NB4 (cell line): ENCODE measurements around the gene GLRA3.
"Not testable (repeated sequence)": the region's sequence is repeated elsewhere in the genome, so short reads cannot be mapped to it uniquely, and the experiment has no call there.

Source experiments
- MAX ChIP-seq: IDR thresholded peaks from 2 replicates; pipeline ENCODE4 v1.6.1; 2011; ENCODE audit warnings: low read depth, low read length
- MYC ChIP-seq: IDR thresholded peaks from 2 replicates; pipeline ENCODE4 v1.6.1; 2011; ENCODE audit warnings: low read depth, low read length
- POLR2A ChIP-seq: IDR thresholded peaks from 2 replicates; pipeline ENCODE4 v1.6.1; 2011; ENCODE audit warnings: mild to moderate bottlenecking; ENCODE audit not compliant: insufficient read length; ENCODE audit errors: extremely low read depth
- TF ChIP-seq, protein P1 (sequence below): IDR thresholded peaks from one replicate; pipeline ENCODE4 v1.5.1; 2012; ENCODE audit warnings: low read depth, low read length

- TF ChIP-seq MAX, POLR2A, MYC: not testable (repeated sequence)
- TF ChIP-seq, protein P1, sequence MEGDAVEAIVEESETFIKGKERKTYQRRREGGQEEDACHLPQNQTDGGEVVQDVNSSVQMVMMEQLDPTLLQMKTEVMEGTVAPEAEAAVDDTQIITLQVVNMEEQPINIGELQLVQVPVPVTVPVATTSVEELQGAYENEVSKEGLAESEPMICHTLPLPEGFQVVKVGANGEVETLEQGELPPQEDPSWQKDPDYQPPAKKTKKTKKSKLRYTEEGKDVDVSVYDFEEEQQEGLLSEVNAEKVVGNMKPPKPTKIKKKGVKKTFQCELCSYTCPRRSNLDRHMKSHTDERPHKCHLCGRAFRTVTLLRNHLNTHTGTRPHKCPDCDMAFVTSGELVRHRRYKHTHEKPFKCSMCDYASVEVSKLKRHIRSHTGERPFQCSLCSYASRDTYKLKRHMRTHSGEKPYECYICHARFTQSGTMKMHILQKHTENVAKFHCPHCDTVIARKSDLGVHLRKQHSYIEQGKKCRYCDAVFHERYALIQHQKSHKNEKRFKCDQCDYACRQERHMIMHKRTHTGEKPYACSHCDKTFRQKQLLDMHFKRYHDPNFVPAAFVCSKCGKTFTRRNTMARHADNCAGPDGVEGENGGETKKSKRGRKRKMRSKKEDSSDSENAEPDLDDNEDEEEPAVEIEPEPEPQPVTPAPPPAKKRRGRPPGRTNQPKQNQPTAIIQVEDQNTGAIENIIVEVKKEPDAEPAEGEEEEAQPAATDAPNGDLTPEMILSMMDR = not testable (repeated sequence)
These were observed 44.1 kb upstream of the GLRA3 start for GRCh38 chr4:174873146-174873545.
